NB4 (cell line): ENCODE data around the gene RGS19.
"Not testable (repeated sequence)": the region's sequence is repeated elsewhere in the genome, so short reads cannot be mapped to it uniquely, and the experiment has no call there.

Experiments used
- CTCF ChIP-seq: IDR thresholded peaks from one replicate; pipeline ENCODE4 v1.5.1; 2012; ENCODE audit warnings: low read depth, low read length
- POLR2A ChIP-seq: IDR thresholded peaks from 2 replicates; pipeline ENCODE4 v1.6.1; 2011; ENCODE audit warnings: mild to moderate bottlenecking; ENCODE audit not compliant: insufficient read length; ENCODE audit errors: extremely low read depth

DNA sequence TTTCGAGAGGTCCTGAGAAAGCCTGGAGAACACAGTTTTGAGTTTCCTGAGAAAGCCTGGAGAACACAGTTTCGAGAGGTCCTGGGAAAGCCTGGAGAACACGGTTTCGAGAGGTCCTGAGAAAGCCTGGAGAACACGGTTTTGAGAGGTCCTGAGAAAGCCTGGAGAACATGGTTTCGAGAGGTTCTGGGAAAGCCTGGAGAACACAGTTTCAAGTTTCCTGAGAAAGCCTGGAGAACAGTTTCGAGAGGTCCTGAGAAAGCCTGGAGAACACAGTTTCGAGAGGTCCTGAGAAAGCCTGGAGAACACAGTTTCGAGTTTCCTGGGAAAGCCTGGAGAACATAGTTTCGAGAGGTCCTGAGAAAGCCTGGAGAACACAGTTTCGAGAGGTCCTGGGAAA is 44.2 kb upstream of the RGS19 start:
- TF ChIP-seq CTCF, POLR2A: not testable (repeated sequence)
